ENCODE results near the gene SLC25A17. TPM values are rescaled to one million over a fixed set of nuclear protein-coding genes. Genes with fewer than 3 reads are reported as not detected.
A peak's percentile ranks its signal among the peaks of the same experiment; 100 is the strongest.

Gene SLC25A17
- total and polyA plus RNA-seq, 8 donors, result 4.6 to 27.0 (median 10.7) TPM; not detected in 1

DNA sequence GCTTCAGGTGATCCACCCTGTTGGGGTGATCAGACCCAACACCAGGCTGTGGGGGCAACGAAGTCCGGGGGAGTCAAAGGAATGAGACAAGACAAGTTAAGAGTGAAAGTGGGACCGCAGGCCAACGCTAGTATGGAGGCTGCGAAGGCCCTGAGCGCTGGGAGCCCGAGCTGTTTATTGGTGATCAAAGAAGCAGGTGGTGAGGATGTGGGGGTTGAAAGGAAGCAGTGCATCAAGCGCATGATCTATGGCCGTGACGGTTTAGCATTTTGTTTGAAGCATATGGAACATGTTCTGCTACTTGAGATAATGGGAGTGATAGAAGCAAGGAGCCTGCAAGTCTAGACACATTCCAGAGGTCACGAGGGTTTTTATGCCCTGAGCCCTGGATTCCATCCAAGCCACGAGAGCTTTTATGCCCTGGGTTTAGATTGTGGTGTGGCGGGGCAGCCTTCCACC, 90.4 kb downstream of the SLC25A17 start:
- no peaks in the 10 kb centered on the region for H3K27me3 ChIP-seq
- H3K4me3 ChIP-seq, result no peak overlapping the region
- peaks cover 15 to 33% (median 21%) of the 10 kb centered on the region in 4 donors for H3K4me1 ChIP-seq
- TF ChIP-seq, protein P1, sequence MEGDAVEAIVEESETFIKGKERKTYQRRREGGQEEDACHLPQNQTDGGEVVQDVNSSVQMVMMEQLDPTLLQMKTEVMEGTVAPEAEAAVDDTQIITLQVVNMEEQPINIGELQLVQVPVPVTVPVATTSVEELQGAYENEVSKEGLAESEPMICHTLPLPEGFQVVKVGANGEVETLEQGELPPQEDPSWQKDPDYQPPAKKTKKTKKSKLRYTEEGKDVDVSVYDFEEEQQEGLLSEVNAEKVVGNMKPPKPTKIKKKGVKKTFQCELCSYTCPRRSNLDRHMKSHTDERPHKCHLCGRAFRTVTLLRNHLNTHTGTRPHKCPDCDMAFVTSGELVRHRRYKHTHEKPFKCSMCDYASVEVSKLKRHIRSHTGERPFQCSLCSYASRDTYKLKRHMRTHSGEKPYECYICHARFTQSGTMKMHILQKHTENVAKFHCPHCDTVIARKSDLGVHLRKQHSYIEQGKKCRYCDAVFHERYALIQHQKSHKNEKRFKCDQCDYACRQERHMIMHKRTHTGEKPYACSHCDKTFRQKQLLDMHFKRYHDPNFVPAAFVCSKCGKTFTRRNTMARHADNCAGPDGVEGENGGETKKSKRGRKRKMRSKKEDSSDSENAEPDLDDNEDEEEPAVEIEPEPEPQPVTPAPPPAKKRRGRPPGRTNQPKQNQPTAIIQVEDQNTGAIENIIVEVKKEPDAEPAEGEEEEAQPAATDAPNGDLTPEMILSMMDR (IDR thresholded peaks at IDR 0.05), result no peak
- TF ChIP-seq POLR2AphosphoS5 (IDR thresholded peaks at IDR 0.05) (no peak), EP300 (IDR thresholded peaks at IDR 0.05) (no peak), POLR2A (IDR thresholded peaks at IDR 0.05) (no peak)
- peak; percentile 62 to 72 for DNase-seq
- no peaks in the 10 kb centered on the region for H3K9me3 ChIP-seq
- no peaks in the 10 kb centered on the region for H3K36me3 ChIP-seq
- no peak overlapping the region for H3K27ac ChIP-seq
- 44 to 50% (median 48%) methylated on average over 13 of the region's 13 CpGs for WGBS, 5 donors
- intact Hi-C loops (cut with DNase I; ENCODE audit: low total_unique reads), result no loop called here

DNA sequence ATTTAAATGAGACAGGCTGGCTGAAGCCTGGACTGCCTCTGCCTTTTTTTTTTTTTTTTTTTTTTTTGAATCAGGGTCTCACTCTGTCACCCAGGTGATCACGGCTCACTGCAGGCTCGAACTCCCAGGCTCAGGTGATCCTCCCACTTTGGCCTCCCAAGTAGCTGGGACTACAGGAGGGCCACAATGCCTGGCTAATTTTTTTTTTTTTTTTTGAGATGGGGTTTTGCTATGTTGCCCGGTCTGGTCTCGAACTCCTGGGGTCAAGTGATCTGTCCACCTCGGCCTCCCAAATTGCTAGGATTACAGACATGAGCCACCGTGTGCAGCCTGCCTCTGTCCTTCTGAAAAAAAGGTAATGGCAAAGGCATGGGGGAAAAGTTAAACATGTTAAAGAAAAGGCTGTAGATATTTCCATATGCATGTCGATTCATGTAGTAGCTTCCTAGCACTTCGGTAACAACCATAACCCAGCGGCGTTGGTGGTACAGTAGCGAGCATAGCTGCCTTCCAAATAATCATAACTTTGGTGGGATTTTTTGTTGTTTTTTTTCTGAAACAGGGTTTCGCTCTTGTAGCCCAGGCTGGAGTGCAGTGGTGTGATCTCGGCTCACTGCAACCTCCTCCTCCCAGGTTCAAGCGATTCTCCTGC, 91.1 kb downstream of the SLC25A17 start:
- Histone ChIP-seq H3K4me1 (peaks cover 15 to 26% (median 18%) of the 10 kb centered on the region in 4 donors), H3K9me3 (no peaks in the 10 kb centered on the region), H3K4me3 (no peak overlapping the region), H3K36me3 (no peaks in the 10 kb centered on the region), H3K27ac (no peak overlapping the region), H3K27me3 (no peaks in the 10 kb centered on the region)
- TF ChIP-seq, protein P1 (IDR thresholded peaks at IDR 0.05), result no peak
- TF ChIP-seq EP300 (IDR thresholded peaks at IDR 0.05) (no peak), POLR2A (IDR thresholded peaks at IDR 0.05) (no peak), POLR2AphosphoS5 (IDR thresholded peaks at IDR 0.05) (no peak)
- intact Hi-C loops (cut with DNase I; ENCODE audit: low total_unique reads), result no loop called here
- no peak for DNase-seq
- WGBS, 5 donors, result 86 to 92% (median 86%) methylated on average over 14 of the region's 14 CpGs

DNA sequence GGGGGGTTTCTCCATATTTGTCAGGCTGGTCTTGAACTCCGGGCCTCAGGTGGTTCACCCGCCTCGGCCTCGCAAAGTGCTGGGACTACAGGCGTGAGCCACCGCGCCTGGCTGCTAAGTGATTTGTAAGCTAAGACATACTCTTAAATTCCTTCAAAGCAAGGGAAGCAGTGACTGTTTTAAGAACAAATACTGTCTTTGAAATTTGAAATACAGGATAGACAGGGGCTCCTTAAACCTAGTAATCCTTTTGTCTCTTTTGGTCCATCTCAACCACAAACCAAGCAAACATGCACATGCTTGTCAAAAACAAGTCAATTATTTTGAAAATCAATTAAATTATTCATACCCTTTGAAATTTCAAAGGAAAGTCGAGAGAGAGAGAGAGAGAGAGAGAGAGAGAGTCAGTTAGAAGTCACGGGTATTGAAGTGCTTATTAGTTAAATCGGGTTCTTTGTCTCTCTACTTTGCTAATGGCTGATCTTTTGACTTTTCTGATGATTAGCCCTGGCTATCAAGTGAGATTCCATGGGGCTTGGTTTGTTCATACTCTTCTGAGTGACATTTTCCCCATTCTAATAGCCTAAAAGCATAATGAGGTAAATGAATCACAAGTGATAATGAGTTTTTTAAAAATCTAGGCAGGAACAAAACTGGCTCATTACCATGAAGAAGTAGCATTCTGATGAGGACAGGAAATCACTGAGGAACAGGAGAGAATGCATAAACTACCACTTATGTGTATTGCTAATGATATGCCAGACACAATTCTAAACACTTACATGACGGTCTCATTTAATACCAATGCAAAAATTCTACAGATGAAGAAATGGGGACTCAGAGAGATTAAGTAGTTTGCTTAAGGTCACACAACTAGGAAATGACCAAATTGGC, 91.8 kb downstream of the SLC25A17 start:
- H3K9me3 ChIP-seq, result no peaks in the 10 kb centered on the region
- no peak overlapping the region for H3K4me3 ChIP-seq
- no peaks in the 10 kb centered on the region for H3K27me3 ChIP-seq
- WGBS, 5 donors, result 72 to 81% (median 78%) methylated on average over 11 of the region's 11 CpGs
- no peak overlapping the region for H3K27ac ChIP-seq
- H3K4me1 ChIP-seq, result peaks cover 9 to 19% (median 16%) of the 10 kb centered on the region in 4 donors
- intact Hi-C loops (cut with DNase I; ENCODE audit: low total_unique reads), result no loop called here
- TF ChIP-seq POLR2A (IDR thresholded peaks at IDR 0.05) (no peak), POLR2AphosphoS5 (IDR thresholded peaks at IDR 0.05) (no peak), EP300 (IDR thresholded peaks at IDR 0.05) (no peak)
- TF ChIP-seq, protein P1 (IDR thresholded peaks at IDR 0.05), result no peak
- no peak for DNase-seq
- no peaks in the 10 kb centered on the region for H3K36me3 ChIP-seq

DNA sequence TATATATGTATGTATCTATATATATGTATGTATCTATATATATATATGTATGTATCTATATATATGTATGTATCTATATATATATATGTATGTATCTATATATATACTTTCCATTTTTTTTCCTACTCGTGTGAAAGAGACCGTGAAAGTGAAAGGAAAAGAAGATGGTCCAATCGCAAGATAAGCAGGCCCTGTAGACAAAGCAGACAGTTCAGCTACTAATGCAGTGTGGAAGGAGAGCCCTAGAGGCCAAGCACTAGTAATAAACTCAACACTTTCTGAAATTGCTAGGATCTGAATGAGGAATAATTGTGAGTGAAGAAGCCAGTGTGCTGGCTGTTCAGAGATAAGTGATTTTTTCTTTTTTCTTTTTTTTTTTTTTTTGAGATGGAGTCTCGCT, 92.6 kb downstream of the SLC25A17 start:
- peaks cover 1 to 11% (median 9%) of the 10 kb centered on the region in 4 donors for H3K4me1 ChIP-seq
- intact Hi-C loops (cut with DNase I; ENCODE audit: low total_unique reads), result no loop called here
- no peaks in the 10 kb centered on the region for H3K36me3 ChIP-seq
- H3K27ac ChIP-seq, result no peak overlapping the region
- whole genome bisulfite sequencing, 5 donors, result 51 to 57% (median 56%) methylated on average over 3 to 4 of the region's 4 CpGs
- H3K27me3 ChIP-seq, result no peaks in the 10 kb centered on the region
- no peak overlapping the region for H3K4me3 ChIP-seq
- DNase-seq, result peak in 1 of 2 donors; percentile 58
- H3K9me3 ChIP-seq, result no peaks in the 10 kb centered on the region
- TF ChIP-seq POLR2A (IDR thresholded peaks at IDR 0.05) (no peak), POLR2AphosphoS5 (IDR thresholded peaks at IDR 0.05) (no peak), EP300 (IDR thresholded peaks at IDR 0.05) (no peak)
- TF ChIP-seq, protein P1 (IDR thresholded peaks at IDR 0.05), result no peak
